ENCODE results near the gene LEMD2. TPM values are rescaled to one million over a fixed set of nuclear protein-coding genes. Genes with fewer than 3 reads are reported as not detected.

The LEMD2 gene
- total RNA-seq, 1 donor from 2014 or later, result 29.6 TPM

- intact Hi-C loops (cut with DNase I), result no loop called here
Observed at GRCh38 chr6:33764036-33764435, 24.9 kb downstream of the LEMD2 start.

GRCh38 chr6:33763483-33763882 is 25.4 kb downstream of the LEMD2 start:
- DNase-seq (ENCODE audit: low spot score), result no peak
- intact Hi-C loops (cut with DNase I), result loop anchor here (2.0 kb wide), 1 partner anchor 179 kb away; no protein-coding TSS in a partner anchor

More at GRCh38 chr6:33764036-33764435, 24.9 kb downstream of the LEMD2 start:
- DNase-seq (ENCODE audit: low spot score), result no peak

GRCh38 chr6:33762713-33763112 is 26.2 kb downstream of the LEMD2 start:
- intact Hi-C loops (cut with DNase I), result loop anchor here (1.0 to 2.0 kb wide), 2 partner anchors 18 to 178 kb away; no protein-coding TSS in a partner anchor
- no peak for DNase-seq (ENCODE audit: low spot score)

- intact Hi-C loops (cut with DNase I), result loop anchor here (1.0 to 2.0 kb wide), 3 partner anchors 18 to 177 kb away; partner anchors contain the start of gene UQCC2
- peak; percentile 86 for DNase-seq (ENCODE audit: low spot score)
Observed at GRCh38 chr6:33761922-33762629, 26.9 kb downstream of the LEMD2 start.

GRCh38 chr6:33761581-33761921 is 27.4 kb downstream of the LEMD2 start:
- intact Hi-C loops (cut with DNase I), result loop anchor here (2.0 kb wide), 1 partner anchor 51 kb away; the partner anchor contains the start of gene UQCC2

GRCh38 chr6:33759887-33760629 is 28.9 kb downstream of the LEMD2 start:
- intact Hi-C loops (cut with DNase I), result loop anchor here (2.0 kb wide), 1 partner anchor 49 kb away; the partner anchor contains the start of gene UQCC2
- DNase-seq (ENCODE audit: low spot score), result no peak

More at GRCh38 chr6:33761581-33761921, 27.4 kb downstream of the LEMD2 start:
- DNase-seq (ENCODE audit: low spot score), result no peak

GRCh38 chr6:33758815-33759216 is 30.1 kb downstream of the LEMD2 start:
- no peak for DNase-seq (ENCODE audit: low spot score)
- intact Hi-C loops (cut with DNase I), result no loop called here

GRCh38 chr6:33757906-33758305 is 31.0 kb downstream of the LEMD2 start:
- intact Hi-C loops (cut with DNase I), result no loop called here
- no peak for DNase-seq (ENCODE audit: low spot score)

GRCh38 chr6:33757113-33757512 is 31.8 kb downstream of the LEMD2 start:
- no peak for DNase-seq (ENCODE audit: low spot score)

GRCh38 chr6:33756211-33756954 is 32.5 kb downstream of the LEMD2 start:
- DNase-seq (ENCODE audit: low spot score), result no peak
- intact Hi-C loops (cut with DNase I), result no loop called here

More at GRCh38 chr6:33757113-33757512, 31.8 kb downstream of the LEMD2 start:
- intact Hi-C loops (cut with DNase I), result no loop called here

GRCh38 chr6:33755070-33755869 is 33.7 kb downstream of the LEMD2 start:
- DNase-seq (ENCODE audit: low spot score), result no peak
- intact Hi-C loops (cut with DNase I), result no loop called here

GRCh38 chr6:33754222-33754621 is 34.7 kb downstream of the LEMD2 start:
- DNase-seq (ENCODE audit: low spot score), result no peak
- intact Hi-C loops (cut with DNase I), result no loop called here

- DNase-seq (ENCODE audit: low spot score), result no peak
- intact Hi-C loops (cut with DNase I), result no loop called here
Observed at GRCh38 chr6:33752646-33753015, 36.3 kb downstream of the LEMD2 start.

GRCh38 chr6:33751771-33752645 is 36.9 kb downstream of the LEMD2 start:
- intact Hi-C loops (cut with DNase I), result no loop called here
- no peak for DNase-seq (ENCODE audit: low spot score)

GRCh38 chr6:33750244-33750991 is 38.5 kb downstream of the LEMD2 start:
- intact Hi-C loops (cut with DNase I), result no loop called here
- no peak for DNase-seq (ENCODE audit: low spot score)

GRCh38 chr6:33749401-33749800 is 39.5 kb downstream of the LEMD2 start:
- DNase-seq (ENCODE audit: low spot score), result no peak
- intact Hi-C loops (cut with DNase I), result no loop called here

- no peak for DNase-seq (ENCODE audit: low spot score)
- intact Hi-C loops (cut with DNase I), result no loop called here
Observed at GRCh38 chr6:33748841-33749240, 40.1 kb downstream of the LEMD2 start.

- intact Hi-C loops (cut with DNase I), result no loop called here
- DNase-seq (ENCODE audit: low spot score), result no peak
Observed at GRCh38 chr6:33747823-33748222, 41.1 kb downstream of the LEMD2 start.

Measured in cardiac septum (tissue), 1 donor.